ENCODE data around the gene RPS6KA5. TPM values are rescaled to one million over a fixed set of nuclear protein-coding genes. Genes with fewer than 3 reads are reported as not detected.
"Not testable (repeated sequence)": the region's sequence is repeated elsewhere in the genome, so short reads cannot be mapped to it uniquely, and the experiment has no call there.

Gene RPS6KA5
- total RNA-seq, 1 experiment from 2014 or later, result 2.6 TPM

- POLR2A ChIA-PET, result no interaction called here
These were observed 232.4 kb downstream of the RPS6KA5 start for GRCh38 chr14:90827919-90828610.

DNA sequence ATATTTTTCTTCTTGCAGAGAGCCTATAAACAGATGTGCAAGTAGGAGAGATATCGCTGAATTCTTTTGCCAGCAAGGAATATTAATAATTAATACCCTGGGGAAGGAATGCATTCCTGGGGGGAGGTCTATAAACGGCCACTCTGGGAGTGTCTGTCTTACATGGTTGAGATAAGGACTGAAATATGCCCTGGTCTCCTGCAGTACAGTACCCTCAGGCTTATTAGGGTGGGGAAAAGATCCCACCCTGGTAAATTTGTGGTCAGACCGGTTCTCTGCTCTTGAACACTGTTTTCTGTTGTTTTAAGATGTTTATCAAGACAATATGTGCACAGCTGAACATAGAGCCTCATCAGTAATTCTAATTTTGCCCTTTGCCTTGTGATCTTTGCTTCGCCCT lies 236.9 kb downstream of the RPS6KA5 start:
- CTCF ChIA-PET; DNase-seq (ENCODE audit: low read depth, low spot score); POLR2A ChIA-PET; H3K27ac ChIP-seq (ENCODE audit: low read length); in situ Hi-C loops (cut with HindIII; ENCODE audit: low pct_unique_long_range_greater_than_20kb, low sequenced_read_pairs); H3K9me3 ChIP-seq (ENCODE audit: control insufficient read depth, insufficient read depth, low read depth, low read length); H3K36me3 ChIP-seq (ENCODE audit: control insufficient read depth, insufficient read depth, low read length); BruUV-seq (replicated peaks); H3K4me1 ChIP-seq (ENCODE audit: control insufficient read depth, insufficient read depth, low read length); intact Hi-C loops (cut with micrococcal nuclease; ENCODE audit: unreplicated experiment); ATAC-seq; H3K27me3 ChIP-seq (ENCODE audit: control insufficient read depth, insufficient read depth, low read length); H3K4me3 ChIP-seq (ENCODE audit: low read depth in 2 of 2, low read length in 2 of 2): not testable (repeated sequence)

More at GRCh38 chr14:90827919-90828610, 232.4 kb downstream of the RPS6KA5 start:
- Histone ChIP-seq H3K27me3 (ENCODE audit: control insufficient read depth, insufficient read depth, low read length) (no peaks in the 10 kb centered on the region), H3K36me3 (ENCODE audit: control insufficient read depth, insufficient read depth, low read length) (no peaks in the 10 kb centered on the region), H3K9me3 (ENCODE audit: control insufficient read depth, insufficient read depth, low read depth, low read length) (no peaks in the 10 kb centered on the region), H3K4me1 (ENCODE audit: control insufficient read depth, insufficient read depth, low read length) (no peaks in the 10 kb centered on the region), H3K4me3 (ENCODE audit: low read depth in 2 of 2, low read length in 2 of 2) (peak overlapping the region; percentile 45 to 70), H3K27ac (ENCODE audit: low read length) (peak overlapping the region; percentile 86)
- in situ Hi-C loops (cut with HindIII; ENCODE audit: low pct_unique_long_range_greater_than_20kb, low sequenced_read_pairs) (no loop called here), intact Hi-C loops (cut with micrococcal nuclease; ENCODE audit: unreplicated experiment) (no loop called here)
- peak; percentile 100 for ATAC-seq
- peak; percentile 12 for DNase-seq (ENCODE audit: low read depth, low spot score)
- BruUV-seq (replicated peaks), result no TSS peak
- TF ChIP-seq SIN3A (IDR thresholded peaks at IDR 0.05; ENCODE audit: borderline replicate concordance, insufficient read depth, low read depth, low read length), result no peak
- TF ChIP-seq POLR2AphosphoS5 (IDR thresholded peaks at IDR 0.05; ENCODE audit: low read depth, low read length), result peak; percentile 47; the same call in 1 of the 2 replicates
- no peak for TF ChIP-seq TCF7L2 (IDR thresholded peaks at IDR 0.05; ENCODE audit: low read depth, low read length)
- TF ChIP-seq REST (IDR thresholded peaks at IDR 0.05; ENCODE audit: insufficient read depth in 1 of 2, low read depth in 2 of 2, low read length in 1 of 2), result no peak
- CTCF ChIA-PET, result no interaction called here

DNA sequence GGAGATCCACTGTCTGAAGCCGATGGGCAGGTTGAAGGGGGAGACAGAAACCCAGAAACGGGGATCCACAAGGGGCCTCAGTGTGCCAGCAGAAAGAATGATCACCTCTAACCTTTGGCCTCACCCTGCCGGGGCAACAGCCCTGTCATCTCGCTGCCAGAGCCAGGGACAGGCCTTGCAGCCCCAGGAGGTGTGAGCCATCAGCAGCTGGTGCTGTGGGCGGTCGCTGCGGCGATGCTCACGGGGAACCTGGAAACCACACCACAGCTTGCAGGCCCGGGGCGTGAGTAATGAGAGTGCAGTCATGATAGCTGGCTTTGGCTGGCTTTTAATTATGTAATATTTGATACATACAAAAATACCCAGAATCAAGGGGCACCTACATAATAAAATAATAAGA lies 239.5 kb downstream of the RPS6KA5 start:
- BruUV-seq (replicated peaks), result no TSS peak
- H3K36me3 ChIP-seq (ENCODE audit: control insufficient read depth, insufficient read depth, low read length), result no peaks in the 10 kb centered on the region; the same call in 1 of the 2 replicates
- intact Hi-C loops (cut with micrococcal nuclease; ENCODE audit: unreplicated experiment) (no loop called here), in situ Hi-C loops (cut with HindIII; ENCODE audit: low pct_unique_long_range_greater_than_20kb, low sequenced_read_pairs) (no loop called here)
- TF ChIP-seq, protein P1, sequence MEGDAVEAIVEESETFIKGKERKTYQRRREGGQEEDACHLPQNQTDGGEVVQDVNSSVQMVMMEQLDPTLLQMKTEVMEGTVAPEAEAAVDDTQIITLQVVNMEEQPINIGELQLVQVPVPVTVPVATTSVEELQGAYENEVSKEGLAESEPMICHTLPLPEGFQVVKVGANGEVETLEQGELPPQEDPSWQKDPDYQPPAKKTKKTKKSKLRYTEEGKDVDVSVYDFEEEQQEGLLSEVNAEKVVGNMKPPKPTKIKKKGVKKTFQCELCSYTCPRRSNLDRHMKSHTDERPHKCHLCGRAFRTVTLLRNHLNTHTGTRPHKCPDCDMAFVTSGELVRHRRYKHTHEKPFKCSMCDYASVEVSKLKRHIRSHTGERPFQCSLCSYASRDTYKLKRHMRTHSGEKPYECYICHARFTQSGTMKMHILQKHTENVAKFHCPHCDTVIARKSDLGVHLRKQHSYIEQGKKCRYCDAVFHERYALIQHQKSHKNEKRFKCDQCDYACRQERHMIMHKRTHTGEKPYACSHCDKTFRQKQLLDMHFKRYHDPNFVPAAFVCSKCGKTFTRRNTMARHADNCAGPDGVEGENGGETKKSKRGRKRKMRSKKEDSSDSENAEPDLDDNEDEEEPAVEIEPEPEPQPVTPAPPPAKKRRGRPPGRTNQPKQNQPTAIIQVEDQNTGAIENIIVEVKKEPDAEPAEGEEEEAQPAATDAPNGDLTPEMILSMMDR (IDR thresholded peaks at IDR 0.05), result no peak
- TF ChIP-seq TCF7L2 (IDR thresholded peaks at IDR 0.05; ENCODE audit: low read depth, low read length), result no peak
- TF ChIP-seq REST (IDR thresholded peaks at IDR 0.05; ENCODE audit: insufficient read depth in 1 of 2, low read depth in 2 of 2, low read length in 1 of 2), result no peak
- no peak for TF ChIP-seq POLR2AphosphoS5 (IDR thresholded peaks at IDR 0.05; ENCODE audit: low read depth, low read length)
- no peak for TF ChIP-seq SIN3A (IDR thresholded peaks at IDR 0.05; ENCODE audit: borderline replicate concordance, insufficient read depth, low read depth, low read length)
- H3K4me3 ChIP-seq (ENCODE audit: low read depth in 2 of 2, low read length in 2 of 2), result no peak overlapping the region
- CTCF ChIA-PET, result interaction anchor here (0.9 kb wide), 1 partner anchor 848 kb away, joined by 3 read pairs; no protein-coding TSS in a partner anchor
- no peaks in the 10 kb centered on the region for H3K4me1 ChIP-seq (ENCODE audit: control insufficient read depth, insufficient read depth, low read length)
- DNase-seq (ENCODE audit: low read depth, low spot score) (no peak), ATAC-seq (no peak)
- no peak overlapping the region for H3K27ac ChIP-seq (ENCODE audit: low read length)
- POLR2A ChIA-PET, result no interaction called here
- no peaks in the 10 kb centered on the region for H3K27me3 ChIP-seq (ENCODE audit: control insufficient read depth, insufficient read depth, low read length)
- no peaks in the 10 kb centered on the region for H3K9me3 ChIP-seq (ENCODE audit: control insufficient read depth, insufficient read depth, low read depth, low read length)
